ENCODE results near the gene SCGB2A2.

SCGB2A2 gene

GRCh38 chr11:62223095-62223494 lies 46.9 kb upstream of the SCGB2A2 start:
- no peak overlapping the region for H3K27ac ChIP-seq (ENCODE audit: extremely low read depth, low read depth, low read length)
- H3K4me1 ChIP-seq (ENCODE audit: control insufficient read depth, insufficient read depth, low read length) = no peaks in the 10 kb centered on the region
- POLR2A ChIA-PET = no interaction called here
- no peaks in the 10 kb centered on the region for H3K36me3 ChIP-seq (ENCODE audit: control insufficient read depth in 2 of 2, insufficient read depth in 1 of 2, low read length in 2 of 2)
- CTCF ChIA-PET = interaction anchor here (2.1 kb wide), 1 partner anchor 88 kb away, joined by 8 read pairs; no protein-coding TSS in a partner anchor
- TF ChIP-seq SETDB1 (IDR thresholded peaks at IDR 0.05; ENCODE audit: insufficient read length, low read length) = peak; percentile 100
- peak; percentile 78; the same call in 1 of the 2 replicates for TF ChIP-seq ZNF561 (tag by site-specific recombination; IDR thresholded peaks at IDR 0.05; ENCODE audit: borderline replicate concordance)
- no peak for TF ChIP-seq ZIC2 (tag by site-specific recombination; IDR thresholded peaks at IDR 0.05)
- no peak for TF ChIP-seq ZSCAN30 (tag by site-specific recombination; IDR thresholded peaks at IDR 0.05)
- 0 out of 2 replicates have a peak, but pooled peaks have one; percentile 19 for TF ChIP-seq ZNF366 (tag by site-specific recombination; conservative IDR thresholded peaks at IDR 0.05)
- peak; percentile 97; the same call in 1 of the 2 replicates for TF ChIP-seq TRIM28 (IDR thresholded peaks at IDR 0.05; ENCODE audit: borderline replicate concordance, low read length)
- no peaks in the 10 kb centered on the region for H3K9me3 ChIP-seq (ENCODE audit: control insufficient read depth, insufficient read depth, low read depth, low read length)
- H3K4me3 ChIP-seq (ENCODE audit: low read depth, low read length) = no peak overlapping the region

GRCh38 chr11:62233730-62234129 lies 36.2 kb upstream of the SCGB2A2 start:
- Histone ChIP-seq H3K36me3 (ENCODE audit: control insufficient read depth in 2 of 2, insufficient read depth in 1 of 2, low read length in 2 of 2) (no peaks in the 10 kb centered on the region), H3K27ac (ENCODE audit: extremely low read depth, low read depth, low read length) (no peak overlapping the region), H3K4me3 (ENCODE audit: low read depth, low read length) (no peak overlapping the region), H3K4me1 (ENCODE audit: control insufficient read depth, insufficient read depth, low read length) (no peaks in the 10 kb centered on the region), H3K9me3 (ENCODE audit: control insufficient read depth, insufficient read depth, low read depth, low read length) (no peaks in the 10 kb centered on the region)
- TF ChIP-seq ZNF501 (tag by site-specific recombination; IDR thresholded peaks at IDR 0.05) (no peak), CTCF (tag by site-specific recombination; IDR thresholded peaks at IDR 0.05) (0 out of 2 replicates have a peak, but pooled peaks have one; percentile 19)
- POLR2A ChIA-PET = no interaction called here
- CTCF ChIA-PET = interaction anchor here (0.6 to 0.8 kb wide), 3 partner anchors 12 to 130 kb away, joined by 3 to 4 read pairs (median 4); no protein-coding TSS in a partner anchor

DNA sequence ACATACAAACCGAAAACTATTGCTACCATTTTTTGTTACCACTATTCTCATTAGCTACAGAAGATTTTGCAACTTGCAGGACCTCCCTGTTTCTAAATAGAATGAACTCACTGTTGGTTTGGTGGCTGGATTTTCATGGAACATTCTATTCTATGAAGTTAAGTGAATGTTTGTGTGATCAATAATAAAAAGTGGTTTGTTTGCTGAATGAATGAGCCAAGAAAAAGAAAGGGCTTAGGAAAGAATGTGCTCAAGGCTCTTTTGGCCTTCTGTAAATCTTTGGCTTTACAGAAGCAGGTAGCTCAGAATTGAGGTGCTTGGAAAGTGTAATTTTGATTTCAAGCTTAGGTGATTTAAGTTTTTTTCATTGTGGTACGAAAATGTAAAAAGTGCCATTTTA lies 33.8 kb upstream of the SCGB2A2 start:
- POLR2A ChIA-PET = no interaction called here
- CTCF ChIA-PET = interaction anchor here (0.6 to 1.5 kb wide), 3 partner anchors 51 to 75 kb away, joined by 3 to 4 read pairs (median 3); no protein-coding TSS in a partner anchor

More for the DNA sequence above, 33.8 kb upstream of the SCGB2A2 start:
- TF ChIP-seq ZNF624 (tag by site-specific recombination; IDR thresholded peaks at IDR 0.05) (no peak), ZNF677 (tag by site-specific recombination; IDR thresholded peaks at IDR 0.05) (no peak), ZNF121 (tag by site-specific recombination; IDR thresholded peaks at IDR 0.05) (no peak), MZF1 (tag by site-specific recombination; IDR thresholded peaks at IDR 0.05; ENCODE audit: borderline replicate concordance) (no peak), ZNF768 (tag by site-specific recombination; IDR thresholded peaks at IDR 0.05) (no peak), KLF10 (tag by site-specific recombination; IDR thresholded peaks at IDR 0.05) (no peak), SP3 (tag by site-specific recombination; IDR thresholded peaks at IDR 0.05) (no peak), ZNF221 (tag by site-specific recombination; IDR thresholded peaks at IDR 0.05; ENCODE audit: borderline replicate concordance) (no peak), IKZF3 (tag by site-specific recombination; IDR thresholded peaks at IDR 0.05) (no peak), ZNF596 (tag by site-specific recombination; IDR thresholded peaks at IDR 0.05) (no peak), ZNF112 (tag by site-specific recombination; IDR thresholded peaks at IDR 0.05) (no peak)
- TF ChIP-seq, protein P1, sequence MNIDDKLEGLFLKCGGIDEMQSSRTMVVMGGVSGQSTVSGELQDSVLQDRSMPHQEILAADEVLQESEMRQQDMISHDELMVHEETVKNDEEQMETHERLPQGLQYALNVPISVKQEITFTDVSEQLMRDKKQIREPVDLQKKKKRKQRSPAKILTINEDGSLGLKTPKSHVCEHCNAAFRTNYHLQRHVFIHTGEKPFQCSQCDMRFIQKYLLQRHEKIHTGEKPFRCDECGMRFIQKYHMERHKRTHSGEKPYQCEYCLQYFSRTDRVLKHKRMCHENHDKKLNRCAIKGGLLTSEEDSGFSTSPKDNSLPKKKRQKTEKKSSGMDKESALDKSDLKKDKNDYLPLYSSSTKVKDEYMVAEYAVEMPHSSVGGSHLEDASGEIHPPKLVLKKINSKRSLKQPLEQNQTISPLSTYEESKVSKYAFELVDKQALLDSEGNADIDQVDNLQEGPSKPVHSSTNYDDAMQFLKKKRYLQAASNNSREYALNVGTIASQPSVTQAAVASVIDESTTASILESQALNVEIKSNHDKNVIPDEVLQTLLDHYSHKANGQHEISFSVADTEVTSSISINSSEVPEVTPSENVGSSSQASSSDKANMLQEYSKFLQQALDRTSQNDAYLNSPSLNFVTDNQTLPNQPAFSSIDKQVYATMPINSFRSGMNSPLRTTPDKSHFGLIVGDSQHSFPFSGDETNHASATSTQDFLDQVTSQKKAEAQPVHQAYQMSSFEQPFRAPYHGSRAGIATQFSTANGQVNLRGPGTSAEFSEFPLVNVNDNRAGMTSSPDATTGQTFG (tag by site-specific recombination; IDR thresholded peaks at IDR 0.05; ENCODE audit: borderline replicate concordance) = no peak
- TF ChIP-seq, protein P2, sequence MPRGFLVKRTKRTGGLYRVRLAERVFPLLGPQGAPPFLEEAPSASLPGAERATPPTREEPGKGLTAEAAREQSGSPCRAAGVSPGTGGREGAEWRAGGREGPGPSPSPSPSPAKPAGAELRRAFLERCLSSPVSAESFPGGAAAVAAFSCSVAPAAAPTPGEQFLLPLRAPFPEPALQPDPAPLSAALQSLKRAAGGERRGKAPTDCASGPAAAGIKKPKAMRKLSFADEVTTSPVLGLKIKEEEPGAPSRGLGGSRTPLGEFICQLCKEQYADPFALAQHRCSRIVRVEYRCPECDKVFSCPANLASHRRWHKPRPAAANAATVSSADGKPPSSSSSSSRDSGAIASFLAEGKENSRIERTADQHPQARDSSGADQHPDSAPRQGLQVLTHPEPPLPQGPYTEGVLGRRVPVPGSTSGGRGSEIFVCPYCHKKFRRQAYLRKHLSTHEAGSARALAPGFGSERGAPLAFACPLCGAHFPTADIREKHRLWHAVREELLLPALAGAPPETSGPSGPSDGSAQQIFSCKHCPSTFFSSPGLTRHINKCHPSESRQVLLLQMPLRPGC (tag by site-specific recombination; IDR thresholded peaks at IDR 0.05) = no peak
- Histone ChIP-seq H3K4me3 (ENCODE audit: low read depth, low read length) (no peak overlapping the region), H3K27ac (ENCODE audit: extremely low read depth, low read depth, low read length) (no peak overlapping the region), H3K9me3 (ENCODE audit: control insufficient read depth, insufficient read depth, low read depth, low read length) (no peaks in the 10 kb centered on the region), H3K36me3 (ENCODE audit: control insufficient read depth in 2 of 2, insufficient read depth in 1 of 2, low read length in 2 of 2) (no peaks in the 10 kb centered on the region), H3K4me1 (ENCODE audit: control insufficient read depth, insufficient read depth, low read length) (no peaks in the 10 kb centered on the region)
